GM10266 (cell line): ENCODE data around the gene TMEM135.
"Not testable (repeated sequence)": the region's sequence is repeated elsewhere in the genome, so short reads cannot be mapped to it uniquely, and the experiment has no call there.

Experiments
- DNase-seq: peaks from one replicate; pipeline ENCODE4 v3.0.0; 2012; ENCODE audit errors: extremely low spot score
- CTCF ChIP-seq: IDR thresholded peaks from 2 replicates; pipeline ENCODE4 v1.5.1; 2012; ENCODE audit warnings: mild to moderate bottlenecking, low read depth; ENCODE audit not compliant: control insufficient read depth, insufficient read depth; ENCODE audit errors: missing control alignments

TMEM135 gene

GRCh38 chr11:87020764-87021365 is 16.9 kb upstream of the TMEM135 start:
- no peak for TF ChIP-seq CTCF
- no peak for DNase-seq

- DNase-seq = no peak
- TF ChIP-seq CTCF = no peak
These were observed 15.5 kb upstream of the TMEM135 start for GRCh38 chr11:87022254-87022653.

- DNase-seq = no peak
- no peak for TF ChIP-seq CTCF
These were observed 15.0 kb upstream of the TMEM135 start for GRCh38 chr11:87022738-87023137.

- DNase-seq = not testable (repeated sequence)
These were observed 11.3 kb upstream of the TMEM135 start for GRCh38 chr11:87026415-87026814.

- no peak for TF ChIP-seq CTCF
- no peak for DNase-seq
These were observed 7.2 kb upstream of the TMEM135 start for GRCh38 chr11:87030458-87031054.

- no peak for TF ChIP-seq CTCF
- DNase-seq = no peak
These were observed 6.1 kb upstream of the TMEM135 start for GRCh38 chr11:87031433-87032170.

GRCh38 chr11:87033561-87033960 is 4.2 kb upstream of the TMEM135 start:
- TF ChIP-seq CTCF = no peak
- no peak for DNase-seq
